Suprapubic skin (tissue), 4 donors: ENCODE data around the gene TMEM171.

Experiments
- CTCF ChIP-seq, 2 donors: fragments of 200-600 bp in 1 of 2; fragments of 450-650 bp in 1 of 2; sonication (generic) in 1 of 2; IDR thresholded peaks; one replicate each; pipeline ENCODE4 v1.5.1; 2016 to 2019; ENCODE audit warnings: antibody characterized with exemption in 2 of 2, mild to moderate bottlenecking in 1 of 2, moderate library complexity in 1 of 2
- EP300 ChIP-seq: sonication (generic); formaldehyde crosslinking; IDR thresholded peaks from one replicate; pipeline ENCODE4 v1.6.1; 2017; ENCODE audit warnings: antibody characterized with exemption
- POLR2A ChIP-seq, 2 donors: fragments of 450-650 bp; IDR thresholded peaks; one replicate each; pipeline ENCODE4 v1.6.1; 2017; ENCODE audit warnings: antibody characterized with exemption in 2 of 2, mild to moderate bottlenecking in 2 of 2, moderate library complexity in 2 of 2
- POLR2AphosphoS5 ChIP-seq, 3 donors: sonication (generic); formaldehyde crosslinking; IDR thresholded peaks; one replicate each; pipeline ENCODE4 v1.6.1; 2017; ENCODE audit warnings: antibody characterized with exemption in 3 of 3

GRCh38 chr5:73153513-73153912 lies 33.1 kb downstream of the TMEM171 start:
- TF ChIP-seq CTCF (IDR thresholded peaks at IDR 0.05) (no peak), EP300 (no peak), POLR2AphosphoS5 (IDR thresholded peaks at IDR 0.05) (no peak), POLR2A (IDR thresholded peaks at IDR 0.05) (no peak)
